WTC11 (cell line): ENCODE results near the gene SMG9.

ENCODE experiments used
- ATF2 ChIP-seq: sonication (generic); formaldehyde crosslinking; IDR thresholded peaks from 2 replicates; pipeline ENCODE4 v1.8.1; 2022; ENCODE audit warnings: low read depth, missing genetic modification reagents, borderline replicate concordance
- ATF3 ChIP-seq: sonication (generic); formaldehyde crosslinking; conservative IDR thresholded peaks from 2 replicates; pipeline ENCODE4 v1.8.1; 2022; ENCODE audit warnings: mild to moderate bottlenecking, missing genetic modification reagents
- CTCF ChIP-seq: fragments of 200-600 bp; IDR thresholded peaks from 2 replicates; pipeline ENCODE4 v1.8.0; 2022; ENCODE audit warnings: antibody characterized with exemption
- FOXJ3 ChIP-seq: sonication (generic); formaldehyde crosslinking; IDR thresholded peaks from 2 replicates; pipeline ENCODE4 v1.9.0; 2021; ENCODE audit warnings: missing genetic modification reagents, mild to moderate bottlenecking, borderline replicate concordance
- MAX ChIP-seq: sonication (generic); formaldehyde crosslinking; IDR thresholded peaks from 2 replicates; pipeline ENCODE4 v1.8.0; 2022; ENCODE audit warnings: mild to moderate bottlenecking, missing genetic modification reagents
- PREB ChIP-seq: sonication (generic); formaldehyde crosslinking; IDR thresholded peaks from 2 replicates; pipeline ENCODE4 v1.8.1; 2022; ENCODE audit warnings: mild to moderate bottlenecking, missing genetic modification reagents, moderate library complexity, borderline replicate concordance
- SP1 ChIP-seq: sonication (generic); formaldehyde crosslinking; conservative IDR thresholded peaks from 2 replicates; pipeline ENCODE4 v1.8.1; 2022; ENCODE audit warnings: missing genetic modification reagents
- USF1 ChIP-seq: sonication (generic); formaldehyde crosslinking; IDR thresholded peaks from 2 replicates; pipeline ENCODE4 v1.8.0; 2022; ENCODE audit warnings: mild to moderate bottlenecking, missing genetic modification reagents
- ZNF232 ChIP-seq: sonication (generic); formaldehyde crosslinking; IDR thresholded peaks from 2 replicates; pipeline ENCODE4 v1.8.0; 2022; ENCODE audit warnings: mild to moderate bottlenecking, missing genetic modification reagents
- ZNF425 ChIP-seq: fragments of 250-450 bp; sonication (Bioruptor Pico); conservative IDR thresholded peaks from 2 replicates; pipeline ENCODE4 v1.9.0; 2021; ENCODE audit warnings: mild to moderate bottlenecking

GRCh38 chr19:43755256-43755801 lies 567 bp upstream of the SMG9 start:
- TF ChIP-seq MAX (CRISPR knock-in tag), result peak; percentile 71
- no peak for TF ChIP-seq ATF3 (CRISPR knock-in tag)
- no peak for TF ChIP-seq ZNF425 (CRISPR knock-in tag)
- TF ChIP-seq SP1 (CRISPR knock-in tag), result no peak; the same call in 1 of the 2 replicates
- no peak for TF ChIP-seq PREB (CRISPR knock-in tag)
- TF ChIP-seq CTCF, result no peak
- TF ChIP-seq FOXJ3, result no peak
- TF ChIP-seq ATF2 (CRISPR knock-in tag), result no peak
- TF ChIP-seq USF1 (CRISPR knock-in tag), result peak; percentile 54; the same call in 1 of the 2 replicates
- no peak for TF ChIP-seq ZNF232 (CRISPR knock-in tag)
